PC-3 (cell line): Measurements from ENCODE around the gene STX7.

Source experiments
- CTCF ChIP-seq: fragments of 300-600 bp; sonication (generic); conservative IDR thresholded peaks from 2 replicates; pipeline ENCODE4 v1.5.1; 2017; ENCODE audit warnings: antibody characterized with exemption, low read depth, mild to moderate bottlenecking, low read length
- EZH2 ChIP-seq: fragments of 300-600 bp; sonication (generic); IDR thresholded peaks from one replicate; pipeline ENCODE4 v1.6.1; 2017; ENCODE audit warnings: antibody characterized with exemption, mild to moderate bottlenecking, low read length; ENCODE audit not compliant: unreplicated experiment
- EZH2phosphoT487 ChIP-seq: fragments of 300-600 bp; sonication (generic); IDR thresholded peaks from 2 replicates; pipeline ENCODE4 v1.6.1; 2018; ENCODE audit warnings: mild to moderate bottlenecking, antibody characterized with exemption, low read length, borderline replicate concordance

- TF ChIP-seq CTCF (no peak), EZH2 (no peak), EZH2phosphoT487 (no peak)
These were observed 17.3 kb downstream of the STX7 start for GRCh38 chr6:132495604-132496079.
